PC-3 (cell line): ENCODE measurements around the gene DND1. TPM values are rescaled to one million over a fixed set of nuclear protein-coding genes. Genes with fewer than 3 reads are reported as not detected.
A peak's percentile ranks its signal among the peaks of the same experiment; 100 is the strongest.

Experiments used
- ATAC-seq: fragments of 200-7000 bp; cut with Tn5 transposase; 2 replicates; pipeline ENCODE4 v1.9.1; 2020; ENCODE audit warnings: mild to moderate bottlenecking, moderate library complexity
- BruUV-seq: library from RNA; stranded (reverse); fragments of 400-500 nt; replicated peaks from 2 replicates; lab custom pipeline; 2021; lab: Mats Ljungman, UMichigan
- CTCF ChIA-PET: fragments of 300-600 bp; sonication (Branson Sonifier 250); formaldehyde crosslinking; loops from one replicate; lab custom pipeline; 2022; ENCODE audit warnings: antibody characterized with exemption; lab: Charles Lee
- POLR2A ChIA-PET: fragments of 300-600 bp; sonication (Branson Sonifier 250); formaldehyde crosslinking; loops from one replicate; lab custom pipeline; 2022; ENCODE audit warnings: antibody characterized with exemption; ENCODE audit not compliant: unreplicated experiment; lab: Charles Lee
- DNase-seq: peaks from one replicate; pipeline ENCODE4 v3.0.0-alpha.2; 2015
- H2AFZ ChIP-seq: fragments of 300-600 bp; sonication (generic); 2 replicates; pipeline ENCODE4 v1.6.0; 2016; ENCODE audit warnings: antibody characterized with exemption, low read length
- H3F3A ChIP-seq: fragments of 300-600 bp; sonication (generic); one replicate; pipeline ENCODE4 v1.6.0; 2017; ENCODE audit warnings: antibody characterized with exemption, low read length, control low read depth, mild to moderate bottlenecking; ENCODE audit not compliant: unreplicated experiment
- H3K27ac ChIP-seq: fragments of 300-600 bp; sonication (generic); 2 replicates; pipeline ENCODE4 v1.5.1; 2016; ENCODE audit warnings: mild to moderate bottlenecking, low read length
- H3K27me3 ChIP-seq: fragments of 300-600 bp; sonication (generic); 2 replicates; pipeline ENCODE4 v1.6.1; 2016; ENCODE audit warnings: low read length, mixed read lengths
- H3K36me3 ChIP-seq: fragments of 300-600 bp; sonication (generic); 2 replicates; pipeline ENCODE4 v1.6.1; 2016; ENCODE audit warnings: low read depth, mixed run types, low read length, mixed read lengths
- H3K4me1 ChIP-seq: fragments of 300-600 bp; sonication (generic); 2 replicates; pipeline ENCODE4 v1.5.1; 2016; ENCODE audit warnings: low read length; ENCODE audit not compliant: insufficient read depth
- H3K4me2 ChIP-seq: fragments of 300-600 bp; sonication (generic); 2 replicates; pipeline ENCODE4 v1.6.0; 2016; ENCODE audit warnings: low read length
- H3K4me3 ChIP-seq: fragments of 300-600 bp; sonication (generic); 2 replicates; pipeline ENCODE4 v1.5.1; 2016; ENCODE audit warnings: mild to moderate bottlenecking, low read length, mixed read lengths
- H3K79me2 ChIP-seq: fragments of 300-600 bp; sonication (generic); 2 replicates; pipeline ENCODE4 v1.6.1; 2017; ENCODE audit warnings: low read length, mixed read lengths
- H3K9ac ChIP-seq: fragments of 300-600 bp; sonication (generic); 2 replicates; pipeline ENCODE4 v1.6.0; 2016; ENCODE audit warnings: mild to moderate bottlenecking, low read length
- H3K9me2 ChIP-seq: fragments of 300-600 bp; sonication (generic); replicated peaks from 2 replicates; pipeline ENCODE4 v1.6.1; 2016; ENCODE audit warnings: mixed run types, low read length, mixed read lengths
- H3K9me3 ChIP-seq: fragments of 300-600 bp; sonication (generic); 2 replicates; pipeline ENCODE4 v1.6.1; 2016; ENCODE audit warnings: low read length, mixed read lengths
- H4K20me1 ChIP-seq: fragments of 300-600 bp; sonication (generic); 2 replicates; pipeline ENCODE4 v1.6.1; 2016; ENCODE audit warnings: low read length, mixed read lengths
- CTCF ChIP-seq: fragments of 300-600 bp; sonication (generic); conservative IDR thresholded peaks from 2 replicates; pipeline ENCODE4 v1.5.1; 2017; ENCODE audit warnings: antibody characterized with exemption, low read depth, mild to moderate bottlenecking, low read length
- EZH2 ChIP-seq: fragments of 300-600 bp; sonication (generic); IDR thresholded peaks from one replicate; pipeline ENCODE4 v1.6.1; 2017; ENCODE audit warnings: antibody characterized with exemption, mild to moderate bottlenecking, low read length; ENCODE audit not compliant: unreplicated experiment
- EZH2phosphoT487 ChIP-seq: fragments of 300-600 bp; sonication (generic); IDR thresholded peaks from 2 replicates; pipeline ENCODE4 v1.6.1; 2018; ENCODE audit warnings: mild to moderate bottlenecking, antibody characterized with exemption, low read length, borderline replicate concordance
- intact Hi-C: fragments of 100-400 bp; cut with micrococcal nuclease; formaldehyde crosslinking; loops from 2 replicates; pipeline ENCODE4 v1.9.0; 2023
- total RNA-seq: library from RNA; depleted of rRNA; stranded (reverse); fragments of >200 nt; gene quantifications from 2 replicates; pipeline ENCODE4 v1.2.3, GENCODE V29; 2014

DND1 gene
- total RNA-seq, 1 experiment from 2014 or later = 1.1 TPM

GRCh38 chr5:140674629-140675028 is 1.3 kb upstream of the DND1 start:
- Histone ChIP-seq H3K27me3 (no peaks in the 10 kb centered on the region), H3K4me3 (no peak overlapping the region), H3K79me2 (no peaks in the 10 kb centered on the region), H3K27ac (no peak overlapping the region), H3K9me2 (no peaks in the 10 kb centered on the region), H3K4me2 (no peak overlapping the region), H2AFZ (no peak overlapping the region), H3K36me3 (peaks cover 4% of the 10 kb centered on the region; the same call in 1 of the 2 replicates), H3K4me1 (no peaks in the 10 kb centered on the region), H3K9ac (no peak overlapping the region), H4K20me1 (no peaks in the 10 kb centered on the region), H3F3A (no peaks in the 10 kb centered on the region), H3K9me3 (no peaks in the 10 kb centered on the region)
- no peak; the same call in 1 of the 2 replicates for ATAC-seq
- TF ChIP-seq EZH2phosphoT487 = no peak
- no peak for TF ChIP-seq CTCF
- TF ChIP-seq EZH2 = no peak
- ChIA-PET CTCF (no interaction called here), POLR2A (interaction anchor here (0.6 kb wide), 1 partner anchor 1855 kb away, joined by 4 read pairs; no protein-coding TSS in a partner anchor)
- no TSS peak for BruUV-seq
- no peak for DNase-seq
- intact Hi-C loops = no loop called here

- Histone ChIP-seq H3K27me3 (no peaks in the 10 kb centered on the region), H3K4me1 (no peaks in the 10 kb centered on the region), H3K9me2 (no peaks in the 10 kb centered on the region), H3K79me2 (no peaks in the 10 kb centered on the region), H3K36me3 (peaks cover 8% of the 10 kb centered on the region), H3K27ac (no peak overlapping the region), H3K4me3 (no peak overlapping the region), H3K9ac (no peak overlapping the region), H3K4me2 (no peak overlapping the region), H2AFZ (no peak overlapping the region), H4K20me1 (no peaks in the 10 kb centered on the region), H3K9me3 (no peaks in the 10 kb centered on the region), H3F3A (no peaks in the 10 kb centered on the region)
- DNase-seq = no peak
- ChIA-PET CTCF (no interaction called here), POLR2A (no interaction called here)
- TSS peak; percentile 54 for BruUV-seq
- intact Hi-C loops = no loop called here
- ATAC-seq = peak; percentile 32
- TF ChIP-seq EZH2phosphoT487 = no peak
- no peak for TF ChIP-seq EZH2
- TF ChIP-seq CTCF = no peak
Measured at GRCh38 chr5:140674211-140674610, 835 bp upstream of the DND1 start.

- Histone ChIP-seq H3F3A (no peaks in the 10 kb centered on the region), H3K4me3 (no peak overlapping the region), H3K79me2 (peaks cover 6% of the 10 kb centered on the region), H3K9me2 (no peaks in the 10 kb centered on the region), H3K9ac (no peak overlapping the region), H4K20me1 (no peaks in the 10 kb centered on the region; the same call in 1 of the 2 replicates), H3K27me3 (no peaks in the 10 kb centered on the region), H3K9me3 (no peaks in the 10 kb centered on the region), H2AFZ (no peak overlapping the region), H3K4me2 (no peak overlapping the region), H3K4me1 (no peaks in the 10 kb centered on the region), H3K36me3 (peaks cover 24% of the 10 kb centered on the region), H3K27ac (no peak overlapping the region)
- BruUV-seq = no TSS peak
- ATAC-seq (0 out of 2 replicates have a peak, but pooled peaks have one; percentile 7), DNase-seq (no peak)
- ChIA-PET POLR2A (no interaction called here), CTCF (no interaction called here)
- TF ChIP-seq CTCF = no peak
- TF ChIP-seq EZH2phosphoT487 = no peak
- TF ChIP-seq EZH2 = no peak
- intact Hi-C loops = no loop called here
Measured at GRCh38 chr5:140672455-140673186, 755 bp downstream of the DND1 start.
